ENCODE measurements around the gene TH.
"Not testable (repeated sequence)": the region's sequence is repeated elsewhere in the genome, so short reads cannot be mapped to it uniquely, and the experiment has no call there.

Gene TH

GRCh38 chr11:2129308-2129698, 42.3 kb downstream of the TH start:
- Histone ChIP-seq H3K9ac (ENCODE audit: insufficient read length, low read depth) (no peak overlapping the region), H3K9me3 (ENCODE audit: insufficient read depth, low read length) (no peaks in the 10 kb centered on the region), H3K4me3 (ENCODE audit: insufficient read length, low read depth) (no peak overlapping the region), H3K36me3 (ENCODE audit: insufficient read depth, insufficient read length, low read length) (peaks cover 7% of the 10 kb centered on the region), H3K27me3 (ENCODE audit: insufficient read depth, insufficient read length) (peaks cover 11% of the 10 kb centered on the region), H3K4me1 (ENCODE audit: insufficient read depth, insufficient read length) (peaks cover 14% of the 10 kb centered on the region)
- TF ChIP-seq YY1 (IDR thresholded peaks at IDR 0.05; ENCODE audit: insufficient read depth, insufficient read length) (no peak), SUZ12 (IDR thresholded peaks at IDR 0.05; ENCODE audit: extremely low read depth, insufficient read depth, insufficient read length) (no peak), ZNF274 (IDR thresholded peaks at IDR 0.05; ENCODE audit: low read depth, low read length) (no peak)
- DNase-seq (ENCODE audit: low read depth, low spot score), result no peak

- peaks cover 5% of the 10 kb centered on the region for H3K27me3 ChIP-seq (ENCODE audit: insufficient read depth, insufficient read length)
- H3K4me3 ChIP-seq (ENCODE audit: insufficient read length, low read depth), result no peak overlapping the region
- peaks cover 11% of the 10 kb centered on the region for H3K4me1 ChIP-seq (ENCODE audit: insufficient read depth, insufficient read length)
- no peak overlapping the region for H3K9ac ChIP-seq (ENCODE audit: insufficient read length, low read depth)
- H3K9me3 ChIP-seq (ENCODE audit: insufficient read depth, low read length), result no peaks in the 10 kb centered on the region
- TF ChIP-seq SUZ12 (IDR thresholded peaks at IDR 0.05; ENCODE audit: extremely low read depth, insufficient read depth, insufficient read length), result no peak
- no peak for DNase-seq (ENCODE audit: low read depth, low spot score)
- peaks cover 7% of the 10 kb centered on the region for H3K36me3 ChIP-seq (ENCODE audit: insufficient read depth, insufficient read length, low read length)
Measured at GRCh38 chr11:2128511-2129307, 42.9 kb downstream of the TH start.

GRCh38 chr11:2128130-2128510, 43.5 kb downstream of the TH start:
- Histone ChIP-seq H3K9me3 (ENCODE audit: insufficient read depth, low read length) (no peaks in the 10 kb centered on the region), H3K4me3 (ENCODE audit: insufficient read length, low read depth) (no peak overlapping the region), H3K9ac (ENCODE audit: insufficient read length, low read depth) (no peak overlapping the region), H3K4me1 (ENCODE audit: insufficient read depth, insufficient read length) (peaks cover 7% of the 10 kb centered on the region), H3K27me3 (ENCODE audit: insufficient read depth, insufficient read length) (peaks cover 4% of the 10 kb centered on the region), H3K36me3 (ENCODE audit: insufficient read depth, insufficient read length, low read length) (peaks cover 7% of the 10 kb centered on the region)
- TF ChIP-seq SUZ12 (IDR thresholded peaks at IDR 0.05; ENCODE audit: extremely low read depth, insufficient read depth, insufficient read length) (no peak), ZNF274 (IDR thresholded peaks at IDR 0.05; ENCODE audit: low read depth, low read length) (no peak), YY1 (IDR thresholded peaks at IDR 0.05; ENCODE audit: insufficient read depth, insufficient read length) (no peak)
- DNase-seq (ENCODE audit: low read depth, low spot score), result no peak

- Histone ChIP-seq H3K4me3 (ENCODE audit: insufficient read length, low read depth) (no peak overlapping the region), H3K9me3 (ENCODE audit: insufficient read depth, low read length) (no peaks in the 10 kb centered on the region), H3K4me1 (ENCODE audit: insufficient read depth, insufficient read length) (peaks cover 8% of the 10 kb centered on the region), H3K36me3 (ENCODE audit: insufficient read depth, insufficient read length, low read length) (peaks cover 7% of the 10 kb centered on the region), H3K9ac (ENCODE audit: insufficient read length, low read depth) (no peak overlapping the region), H3K27me3 (ENCODE audit: insufficient read depth, insufficient read length) (peaks cover 4% of the 10 kb centered on the region)
- TF ChIP-seq YY1 (IDR thresholded peaks at IDR 0.05; ENCODE audit: insufficient read depth, insufficient read length) (no peak), ZNF274 (IDR thresholded peaks at IDR 0.05; ENCODE audit: low read depth, low read length) (no peak), SUZ12 (IDR thresholded peaks at IDR 0.05; ENCODE audit: extremely low read depth, insufficient read depth, insufficient read length) (no peak)
- no peak for DNase-seq (ENCODE audit: low read depth, low spot score)
Measured at GRCh38 chr11:2127482-2128129, 44.0 kb downstream of the TH start.

GRCh38 chr11:2126520-2127085, 45.0 kb downstream of the TH start:
- no peak overlapping the region for H3K9ac ChIP-seq (ENCODE audit: insufficient read length, low read depth)
- DNase-seq (ENCODE audit: low read depth, low spot score), result no peak

GRCh38 chr11:2124736-2125484, 46.7 kb downstream of the TH start:
- H3K4me1 ChIP-seq (ENCODE audit: insufficient read depth, insufficient read length), result peaks cover 24% of the 10 kb centered on the region
- not testable (repeated sequence) for H3K36me3 ChIP-seq (ENCODE audit: insufficient read depth, insufficient read length, low read length); H3K4me3 ChIP-seq (ENCODE audit: insufficient read length, low read depth); H3K27me3 ChIP-seq (ENCODE audit: insufficient read depth, insufficient read length); DNase-seq (ENCODE audit: low read depth, low spot score); H3K9me3 ChIP-seq (ENCODE audit: insufficient read depth, low read length); H3K9ac ChIP-seq (ENCODE audit: insufficient read length, low read depth)

More at GRCh38 chr11:2126520-2127085, 45.0 kb downstream of the TH start:
- Histone ChIP-seq H3K27me3 (ENCODE audit: insufficient read depth, insufficient read length) (peaks cover 4% of the 10 kb centered on the region), H3K36me3 (ENCODE audit: insufficient read depth, insufficient read length, low read length) (peaks cover 4% of the 10 kb centered on the region), H3K4me3 (ENCODE audit: insufficient read length, low read depth) (no peak overlapping the region), H3K4me1 (ENCODE audit: insufficient read depth, insufficient read length) (peaks cover 17% of the 10 kb centered on the region), H3K9me3 (ENCODE audit: insufficient read depth, low read length) (no peaks in the 10 kb centered on the region)
- TF ChIP-seq YY1 (IDR thresholded peaks at IDR 0.05; ENCODE audit: insufficient read depth, insufficient read length) (no peak), SUZ12 (IDR thresholded peaks at IDR 0.05; ENCODE audit: extremely low read depth, insufficient read depth, insufficient read length) (no peak), ZNF274 (IDR thresholded peaks at IDR 0.05; ENCODE audit: low read depth, low read length) (no peak)

- Histone ChIP-seq H3K27me3 (ENCODE audit: insufficient read depth, insufficient read length) (peaks cover 9% of the 10 kb centered on the region), H3K9ac (ENCODE audit: insufficient read length, low read depth) (no peak overlapping the region), H3K4me1 (ENCODE audit: insufficient read depth, insufficient read length) (peaks cover 24% of the 10 kb centered on the region), H3K4me3 (ENCODE audit: insufficient read length, low read depth) (no peak overlapping the region), H3K9me3 (ENCODE audit: insufficient read depth, low read length) (no peaks in the 10 kb centered on the region), H3K36me3 (ENCODE audit: insufficient read depth, insufficient read length, low read length) (no peaks in the 10 kb centered on the region)
- TF ChIP-seq YY1 (IDR thresholded peaks at IDR 0.05; ENCODE audit: insufficient read depth, insufficient read length), result no peak
- no peak for TF ChIP-seq SUZ12 (IDR thresholded peaks at IDR 0.05; ENCODE audit: extremely low read depth, insufficient read depth, insufficient read length)
- TF ChIP-seq ZNF274 (IDR thresholded peaks at IDR 0.05; ENCODE audit: low read depth, low read length), result no peak
- DNase-seq (ENCODE audit: low read depth, low spot score), result no peak
Measured at GRCh38 chr11:2123628-2123960, 48.0 kb downstream of the TH start.
